HCT116 (cell line): ENCODE measurements around the gene TPTE2. TPM values are rescaled to one million over a fixed set of nuclear protein-coding genes. Genes with fewer than 3 reads are reported as not detected.
"Not testable (repeated sequence)": the region's sequence is repeated elsewhere in the genome, so short reads cannot be mapped to it uniquely, and the experiment has no call there.

Experiments used
- ATAC-seq: fragments of 200-7000 bp; cut with Tn5 transposase; 2 replicates; pipeline ENCODE4 v1.9.1; 2020; ENCODE audit warnings: mild to moderate bottlenecking, moderate library complexity
- BruUV-seq: library from RNA; stranded (reverse); fragments of 400-500 nt; replicated peaks from 2 replicates; lab custom pipeline; 2021; lab: Mats Ljungman, UMichigan
- CTCF ChIA-PET: fragments of 300-600 bp; sonication (Branson Sonifier 250); formaldehyde crosslinking; loops from one replicate; lab custom pipeline; 2021; ENCODE audit warnings: antibody characterized with exemption; lab: Charles Lee
- POLR2A ChIA-PET: fragments of 300-600, 350-600 bp; sonication (Branson Sonifier 250); formaldehyde crosslinking; loops from one replicate; lab custom pipeline; 2021; ENCODE audit warnings: antibody characterized with exemption; lab: Charles Lee
- RAD21 ChIA-PET, 2 experiments: fragments of 300-600 bp; sonication (Branson Sonifier 250); formaldehyde crosslinking; loops; one replicate each; lab custom pipeline; 2023; ENCODE audit warnings: low total read pairs in 2 of 2; ENCODE audit not compliant: uncharacterized antibody in 2 of 2, unreplicated experiment in 2 of 2, low non-redundant PET in 1 of 2; lab: Charles Lee
- DNase-seq: peaks from one replicate; pipeline ENCODE4 v3.0.0-alpha.2; 2010; ENCODE audit warnings: low read depth, low spot score
- H2AFZ ChIP-seq: fragments of 200-600 bp; shearing (Covaris generic), sonication (generic); 2 replicates; pipeline ENCODE4 v1.6.1; 2017; ENCODE audit warnings: low read depth, mixed run types, mixed read lengths, antibody characterized with exemption, low read length; ENCODE audit not compliant: poor library complexity, severe bottlenecking
- H3K27ac ChIP-seq: 2 replicates; pipeline ENCODE4 v1.5.1; 2012; ENCODE audit warnings: low read depth, low read length
- H3K27me3 ChIP-seq: fragments of 200-600 bp; sonication (generic); 2 replicates; pipeline ENCODE4 v1.6.1; 2016; ENCODE audit warnings: mixed run types, low read length, mixed read lengths; ENCODE audit not compliant: insufficient read depth
- H3K36me3 ChIP-seq, 2 experiments: fragments of 200-500 bp in 1 of 2; fragments of 200-600 bp in 1 of 2; sonication (Bioruptor generic) in 1 of 2; sonication (generic) in 1 of 2; 2 replicates each; pipeline versions ENCODE4 v1.5.1 to v1.6.1; 2014 to 2016; ENCODE audit warnings: low read length in 2 of 2, inconsistent platforms in 1 of 2, mixed read lengths in 1 of 2, mixed run types in 1 of 2; ENCODE audit not compliant: insufficient read depth in 2 of 2, control insufficient read depth in 1 of 2
- H3K4me1 ChIP-seq, 2 experiments: fragments of 200-600 bp in 1 of 2; sonication (generic) in 1 of 2; 2 replicates each; pipeline versions ENCODE4 v1.5.1 to v1.6.1; 2012 to 2017; ENCODE audit warnings: low read length in 2 of 2, inconsistent platforms in 1 of 2, mild to moderate bottlenecking in 1 of 2, mixed read lengths in 1 of 2, mixed run types in 1 of 2, moderate library complexity in 1 of 2; ENCODE audit not compliant: insufficient read depth in 2 of 2, control insufficient read depth in 1 of 2
- H3K4me2 ChIP-seq: fragments of 200-600 bp; sonication (generic); 2 replicates; pipeline ENCODE4 v1.6.1; 2017; ENCODE audit warnings: mixed run types, low read length, mixed read lengths
- H3K4me3 ChIP-seq, 2 experiments: fragments of 200-600 bp in 1 of 2; sonication (generic) in 1 of 2; replicated peaks in 1 of 2; 2 replicates each; pipeline ENCODE4 v1.5.1; 2011 to 2016; ENCODE audit warnings: low read length in 2 of 2, control low read depth in 1 of 2, low read depth in 1 of 2, mild to moderate bottlenecking in 1 of 2, mixed read lengths in 1 of 2, mixed run types in 1 of 2
- H3K79me2 ChIP-seq: fragments of 200-600 bp; sonication (generic); 2 replicates; pipeline ENCODE4 v1.6.1; 2017; ENCODE audit warnings: mild to moderate bottlenecking, mixed run types, low read length, moderate library complexity, mixed read lengths; ENCODE audit not compliant: insufficient read depth
- H3K9ac ChIP-seq: fragments of 200-600 bp; sonication (generic); 2 replicates; pipeline ENCODE4 v1.6.1; 2016; ENCODE audit warnings: low read length, mixed read lengths
- H3K9me2 ChIP-seq: fragments of 200-600 bp; sonication (generic), shearing (Covaris generic); 2 replicates; pipeline ENCODE4 v1.6.1; 2017; ENCODE audit warnings: mixed run types, mild to moderate bottlenecking, moderate library complexity; ENCODE audit not compliant: insufficient read depth
- H3K9me3 ChIP-seq, 2 experiments: fragments of 200-500 bp in 1 of 2; fragments of 200-600 bp in 1 of 2; sonication (Bioruptor generic) in 1 of 2; sonication (generic) in 1 of 2; 2 replicates each; pipeline ENCODE4 v1.6.1; 2014 to 2017; ENCODE audit warnings: low read length in 2 of 2, mixed read lengths in 2 of 2, inconsistent platforms in 1 of 2, low read depth in 1 of 2, mild to moderate bottlenecking in 1 of 2, mixed run types in 1 of 2, moderate library complexity in 1 of 2; ENCODE audit not compliant: control insufficient read depth in 1 of 2, insufficient read depth in 1 of 2
- H4K20me1 ChIP-seq: fragments of 200-600 bp; sonication (generic), shearing (Covaris generic); 2 replicates; pipeline ENCODE4 v1.6.1; 2017; ENCODE audit warnings: mixed run types, mild to moderate bottlenecking, moderate library complexity; ENCODE audit not compliant: insufficient read depth
- ATF3 ChIP-seq: IDR thresholded peaks from 2 replicates; pipeline ENCODE4 v1.6.1; 2012
- ELF1 ChIP-seq: IDR thresholded peaks from 2 replicates; pipeline ENCODE4 v1.6.1; 2012; ENCODE audit warnings: low read depth, borderline replicate concordance
- EZH2 ChIP-seq: fragments of 200-600 bp; sonication (generic); IDR thresholded peaks from 2 replicates; pipeline ENCODE4 v1.6.1; 2017; ENCODE audit warnings: antibody characterized with exemption, mixed run types
- EZH2phosphoT487 ChIP-seq: fragments of 200-600 bp; IDR thresholded peaks from 2 replicates; pipeline ENCODE4 v1.6.1; 2018; ENCODE audit warnings: antibody characterized with exemption, borderline replicate concordance
- FOSL1 ChIP-seq: IDR thresholded peaks from 2 replicates; pipeline ENCODE4 v1.6.1; 2012; ENCODE audit warnings: low read depth
- MAX ChIP-seq: IDR thresholded peaks from 2 replicates; pipeline ENCODE4 v1.6.1; 2012
- POLR2AphosphoS5 ChIP-seq: IDR thresholded peaks from 2 replicates; pipeline ENCODE4 v1.6.1; 2011; ENCODE audit warnings: mild to moderate bottlenecking, low read depth, low read length, moderate library complexity
- RAD21 ChIP-seq: IDR thresholded peaks from 2 replicates; pipeline ENCODE4 v1.6.1; 2012; ENCODE audit warnings: low read depth, mild to moderate bottlenecking
- REST ChIP-seq: IDR thresholded peaks from 2 replicates; pipeline ENCODE4 v1.6.1; 2012; ENCODE audit warnings: low read depth
- SIN3A ChIP-seq: IDR thresholded peaks from 2 replicates; pipeline ENCODE4 v1.6.1; 2012; ENCODE audit warnings: low read depth
- TCF7L2 ChIP-seq: IDR thresholded peaks from 2 replicates; pipeline ENCODE4 v1.7.0; 2011; ENCODE audit warnings: borderline replicate concordance, inconsistent platforms; ENCODE audit not compliant: insufficient read depth, insufficient read length; ENCODE audit errors: extremely low read depth
- YY1 ChIP-seq: IDR thresholded peaks from 2 replicates; pipeline ENCODE4 v1.6.1; 2011; ENCODE audit warnings: low read length, low read depth, moderate library complexity, mild to moderate bottlenecking; ENCODE audit not compliant: insufficient replicate concordance; ENCODE audit errors: extremely low read depth
- ZNF274 ChIP-seq: fragments of 200-500 bp; sonication (Bioruptor generic); IDR thresholded peaks from 2 replicates; pipeline ENCODE4 v1.6.1; 2014; ENCODE audit warnings: mild to moderate bottlenecking, low read depth, low read length, inconsistent platforms
- intact Hi-C: fragments of 100-400 bp; cut with micrococcal nuclease; formaldehyde crosslinking; loops from 2 replicates; pipeline ENCODE4 v1.10.0; 2022
- total RNA-seq: library from RNA; stranded (reverse); gene quantifications from one replicate; pipeline ENCODE4 v1.2.1, GENCODE V29; 2021; ENCODE audit not compliant: unreplicated experiment

TPTE2 gene
- total RNA-seq, 1 experiment from 2014 or later: not detected

- Histone ChIP-seq H3K4me3 (no peak overlapping the region), H3K4me1 (no peaks in the 10 kb centered on the region), H3K9ac (no peak overlapping the region), H3K79me2 (no peaks in the 10 kb centered on the region), H4K20me1 (no peaks in the 10 kb centered on the region), H3K36me3 (no peaks in the 10 kb centered on the region), H3K9me3 (no peaks in the 10 kb centered on the region), H2AFZ (no peak overlapping the region), H3K9me2 (no peaks in the 10 kb centered on the region), H3K27ac (no peak overlapping the region), H3K27me3 (peaks cover 20% of the 10 kb centered on the region), H3K4me2 (no peak overlapping the region)
- no TSS peak for BruUV-seq
- ChIA-PET RAD21 (no interaction called here), CTCF (no interaction called here), POLR2A (no interaction called here)
- TF ChIP-seq REST: no peak
- TF ChIP-seq EZH2: no peak
- no peak for TF ChIP-seq MAX
- no peak for TF ChIP-seq EZH2phosphoT487
- no peak for TF ChIP-seq POLR2AphosphoS5
- TF ChIP-seq SIN3A: no peak
- TF ChIP-seq ZNF274: no peak
- TF ChIP-seq ELF1: no peak
- no peak for TF ChIP-seq TCF7L2
- TF ChIP-seq RAD21: no peak
- no peak for TF ChIP-seq ATF3
- no peak for TF ChIP-seq YY1
- no peak for TF ChIP-seq FOSL1
- no peak for ATAC-seq
- intact Hi-C loops: no loop called here
- no peak for DNase-seq
These were observed 42.3 kb downstream of the TPTE2 start for GRCh38 chr13:19519049-19519448.

- CTCF ChIA-PET, H3K79me2 ChIP-seq, BruUV-seq, H3K9ac ChIP-seq, H3K4me3 ChIP-seq, intact Hi-C loops, H3K4me2 ChIP-seq, H4K20me1 ChIP-seq, H3K4me1 ChIP-seq, DNase-seq, H2AFZ ChIP-seq, H3K27ac ChIP-seq, H3K27me3 ChIP-seq, RAD21 ChIA-PET, POLR2A ChIA-PET, H3K9me3 ChIP-seq, H3K36me3 ChIP-seq, ATAC-seq, H3K9me2 ChIP-seq: not testable (repeated sequence)
These were observed 53.7 kb downstream of the TPTE2 start for GRCh38 chr13:19507623-19508022.
